Measurements from ENCODE around the gene CDH26. TPM values are rescaled to one million over a fixed set of nuclear protein-coding genes. Genes with fewer than 3 reads are reported as not detected.

The CDH26 gene
- total and polyA plus RNA-seq, 2 experiments from 2014 or later, result 2.0 TPM

DNA sequence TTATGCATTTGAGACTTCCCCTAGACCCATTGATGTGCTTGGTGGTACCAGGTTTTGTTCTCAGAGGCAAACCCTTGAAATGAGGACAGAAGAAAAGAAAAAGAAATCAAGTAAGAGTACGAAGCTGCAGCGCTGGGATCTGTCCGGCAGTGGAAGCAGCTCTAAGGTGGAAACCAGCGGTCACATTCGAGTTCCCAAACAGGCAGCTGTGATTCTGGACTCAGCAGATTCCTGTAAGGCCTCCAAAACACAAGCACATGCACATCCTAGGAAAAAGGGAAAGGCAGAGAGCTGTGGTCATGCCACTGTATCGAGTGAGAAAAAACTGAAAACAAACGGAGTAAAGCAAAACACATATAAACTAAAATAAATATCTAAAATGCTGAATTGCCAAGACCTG, 13.5 kb upstream of the CDH26 start:
- Histone ChIP-seq H3K79me2 (replicated peaks; ENCODE audit: insufficient read depth) (peaks cover 12% of the 10 kb centered on the region; the same call in 1 of the 2 replicates), H4K20me1 (replicated peaks; ENCODE audit: insufficient read depth) (no peaks in the 10 kb centered on the region), H3K27ac (ENCODE audit: low read depth) (no peak overlapping the region), H3K27me3 (ENCODE audit: insufficient read depth) (no peaks in the 10 kb centered on the region; the same call in 1 of the 2 replicates), H2AFZ (no peak overlapping the region), H3K4me1 (ENCODE audit: insufficient read depth) (peaks cover 14% of the 10 kb centered on the region), H3K9me2 (ENCODE audit: insufficient read depth) (no peaks in the 10 kb centered on the region), H3K36me3 (ENCODE audit: insufficient read depth) (peaks cover 16% of the 10 kb centered on the region; the same call in 1 of the 2 replicates), H3K4me2 (no peak overlapping the region), H3F3A (replicated peaks; ENCODE audit: low read depth) (no peaks in the 10 kb centered on the region), H3K4me3 (no peak overlapping the region)
- Mint-ChIP-seq H3K36me3 (ENCODE audit: low read depth) (peaks cover 20% of the 10 kb centered on the region), H3K9me3 (no peaks in the 10 kb centered on the region), H3K4me3 (no peak overlapping the region), H3K27me3 (ENCODE audit: insufficient read depth, low read depth, poor library complexity) (peaks cover 8% of the 10 kb centered on the region), H3K4me1 (peaks cover 23% of the 10 kb centered on the region), H3K27ac (peak overlapping the region; percentile 61)
- TF ChIP-seq, protein P1, sequence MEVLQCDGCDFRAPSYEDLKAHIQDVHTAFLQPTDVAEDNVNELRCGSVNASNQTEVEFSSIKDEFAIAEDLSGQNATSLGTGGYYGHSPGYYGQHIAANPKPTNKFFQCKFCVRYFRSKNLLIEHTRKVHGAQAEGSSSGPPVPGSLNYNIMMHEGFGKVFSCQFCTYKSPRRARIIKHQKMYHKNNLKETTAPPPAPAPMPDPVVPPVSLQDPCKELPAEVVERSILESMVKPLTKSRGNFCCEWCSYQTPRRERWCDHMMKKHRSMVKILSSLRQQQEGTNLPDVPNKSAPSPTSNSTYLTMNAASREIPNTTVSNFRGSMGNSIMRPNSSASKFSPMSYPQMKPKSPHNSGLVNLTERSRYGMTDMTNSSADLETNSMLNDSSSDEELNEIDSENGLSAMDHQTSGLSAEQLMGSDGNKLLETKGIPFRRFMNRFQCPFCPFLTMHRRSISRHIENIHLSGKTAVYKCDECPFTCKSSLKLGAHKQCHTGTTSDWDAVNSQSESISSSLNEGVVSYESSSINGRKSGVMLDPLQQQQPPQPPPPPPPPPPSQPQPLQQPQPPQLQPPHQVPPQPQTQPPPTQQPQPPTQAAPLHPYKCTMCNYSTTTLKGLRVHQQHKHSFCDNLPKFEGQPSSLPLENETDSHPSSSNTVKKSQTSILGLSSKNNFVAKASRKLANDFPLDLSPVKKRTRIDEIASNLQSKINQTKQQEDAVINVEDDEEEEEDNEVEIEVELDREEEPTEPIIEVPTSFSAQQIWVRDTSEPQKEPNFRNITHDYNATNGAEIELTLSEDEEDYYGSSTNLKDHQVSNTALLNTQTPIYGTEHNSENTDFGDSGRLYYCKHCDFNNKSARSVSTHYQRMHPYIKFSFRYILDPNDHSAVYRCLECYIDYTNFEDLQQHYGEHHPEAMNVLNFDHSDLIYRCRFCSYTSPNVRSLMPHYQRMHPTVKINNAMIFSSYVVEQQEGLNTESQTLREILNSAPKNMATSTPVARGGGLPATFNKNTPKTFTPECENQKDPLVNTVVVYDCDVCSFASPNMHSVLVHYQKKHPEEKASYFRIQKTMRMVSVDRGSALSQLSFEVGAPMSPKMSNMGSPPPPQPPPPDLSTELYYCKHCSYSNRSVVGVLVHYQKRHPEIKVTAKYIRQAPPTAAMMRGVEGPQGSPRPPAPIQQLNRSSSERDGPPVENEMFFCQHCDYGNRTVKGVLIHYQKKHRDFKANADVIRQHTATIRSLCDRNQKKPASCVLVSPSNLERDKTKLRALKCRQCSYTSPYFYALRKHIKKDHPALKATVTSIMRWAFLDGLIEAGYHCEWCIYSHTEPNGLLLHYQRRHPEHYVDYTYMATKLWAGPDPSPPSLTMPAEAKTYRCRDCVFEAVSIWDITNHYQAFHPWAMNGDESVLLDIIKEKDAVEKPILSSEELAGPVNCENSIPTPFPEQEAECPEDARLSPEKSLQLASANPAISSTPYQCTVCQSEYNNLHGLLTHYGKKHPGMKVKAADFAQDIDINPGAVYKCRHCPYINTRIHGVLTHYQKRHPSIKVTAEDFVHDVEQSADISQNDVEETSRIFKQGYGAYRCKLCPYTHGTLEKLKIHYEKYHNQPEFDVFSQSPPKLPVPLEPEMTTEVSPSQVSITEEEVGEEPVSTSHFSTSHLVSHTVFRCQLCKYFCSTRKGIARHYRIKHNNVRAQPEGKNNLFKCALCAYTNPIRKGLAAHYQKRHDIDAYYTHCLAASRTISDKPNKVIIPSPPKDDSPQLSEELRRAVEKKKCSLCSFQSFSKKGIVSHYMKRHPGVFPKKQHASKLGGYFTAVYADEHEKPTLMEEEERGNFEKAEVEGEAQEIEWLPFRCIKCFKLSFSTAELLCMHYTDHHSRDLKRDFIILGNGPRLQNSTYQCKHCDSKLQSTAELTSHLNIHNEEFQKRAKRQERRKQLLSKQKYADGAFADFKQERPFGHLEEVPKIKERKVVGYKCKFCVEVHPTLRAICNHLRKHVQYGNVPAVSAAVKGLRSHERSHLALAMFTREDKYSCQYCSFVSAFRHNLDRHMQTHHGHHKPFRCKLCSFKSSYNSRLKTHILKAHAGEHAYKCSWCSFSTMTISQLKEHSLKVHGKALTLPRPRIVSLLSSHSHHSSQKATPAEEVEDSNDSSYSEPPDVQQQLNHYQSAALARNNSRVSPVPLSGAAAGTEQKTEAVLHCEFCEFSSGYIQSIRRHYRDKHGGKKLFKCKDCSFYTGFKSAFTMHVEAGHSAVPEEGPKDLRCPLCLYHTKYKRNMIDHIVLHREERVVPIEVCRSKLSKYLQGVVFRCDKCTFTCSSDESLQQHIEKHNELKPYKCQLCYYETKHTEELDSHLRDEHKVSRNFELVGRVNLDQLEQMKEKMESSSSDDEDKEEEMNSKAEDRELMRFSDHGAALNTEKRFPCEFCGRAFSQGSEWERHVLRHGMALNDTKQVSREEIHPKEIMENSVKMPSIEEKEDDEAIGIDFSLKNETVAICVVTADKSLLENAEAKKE (CRISPR knock-in tag; IDR thresholded peaks at IDR 0.05), result no peak
- no peak for TF ChIP-seq ZNF114 (CRISPR knock-in tag; IDR thresholded peaks at IDR 0.05)
- no peak for TF ChIP-seq POLR2AphosphoS5 (IDR thresholded peaks at IDR 0.05; ENCODE audit: low read depth)
- TF ChIP-seq, protein P2, sequence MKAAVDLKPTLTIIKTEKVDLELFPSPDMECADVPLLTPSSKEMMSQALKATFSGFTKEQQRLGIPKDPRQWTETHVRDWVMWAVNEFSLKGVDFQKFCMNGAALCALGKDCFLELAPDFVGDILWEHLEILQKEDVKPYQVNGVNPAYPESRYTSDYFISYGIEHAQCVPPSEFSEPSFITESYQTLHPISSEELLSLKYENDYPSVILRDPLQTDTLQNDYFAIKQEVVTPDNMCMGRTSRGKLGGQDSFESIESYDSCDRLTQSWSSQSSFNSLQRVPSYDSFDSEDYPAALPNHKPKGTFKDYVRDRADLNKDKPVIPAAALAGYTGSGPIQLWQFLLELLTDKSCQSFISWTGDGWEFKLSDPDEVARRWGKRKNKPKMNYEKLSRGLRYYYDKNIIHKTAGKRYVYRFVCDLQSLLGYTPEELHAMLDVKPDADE (IDR thresholded peaks at IDR 0.05), result no peak
- TF ChIP-seq, protein P3, sequence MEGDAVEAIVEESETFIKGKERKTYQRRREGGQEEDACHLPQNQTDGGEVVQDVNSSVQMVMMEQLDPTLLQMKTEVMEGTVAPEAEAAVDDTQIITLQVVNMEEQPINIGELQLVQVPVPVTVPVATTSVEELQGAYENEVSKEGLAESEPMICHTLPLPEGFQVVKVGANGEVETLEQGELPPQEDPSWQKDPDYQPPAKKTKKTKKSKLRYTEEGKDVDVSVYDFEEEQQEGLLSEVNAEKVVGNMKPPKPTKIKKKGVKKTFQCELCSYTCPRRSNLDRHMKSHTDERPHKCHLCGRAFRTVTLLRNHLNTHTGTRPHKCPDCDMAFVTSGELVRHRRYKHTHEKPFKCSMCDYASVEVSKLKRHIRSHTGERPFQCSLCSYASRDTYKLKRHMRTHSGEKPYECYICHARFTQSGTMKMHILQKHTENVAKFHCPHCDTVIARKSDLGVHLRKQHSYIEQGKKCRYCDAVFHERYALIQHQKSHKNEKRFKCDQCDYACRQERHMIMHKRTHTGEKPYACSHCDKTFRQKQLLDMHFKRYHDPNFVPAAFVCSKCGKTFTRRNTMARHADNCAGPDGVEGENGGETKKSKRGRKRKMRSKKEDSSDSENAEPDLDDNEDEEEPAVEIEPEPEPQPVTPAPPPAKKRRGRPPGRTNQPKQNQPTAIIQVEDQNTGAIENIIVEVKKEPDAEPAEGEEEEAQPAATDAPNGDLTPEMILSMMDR (conservative IDR thresholded peaks at IDR 0.05; ENCODE audit: low read depth in 2 of 2), result no peak
- TF ChIP-seq JUNB (IDR thresholded peaks at IDR 0.05; ENCODE audit: unreplicated experiment), result no peak
- no peak for TF ChIP-seq STAT1 (IDR thresholded peaks at IDR 0.05; ENCODE audit: unreplicated experiment)
- TF ChIP-seq, protein P4, sequence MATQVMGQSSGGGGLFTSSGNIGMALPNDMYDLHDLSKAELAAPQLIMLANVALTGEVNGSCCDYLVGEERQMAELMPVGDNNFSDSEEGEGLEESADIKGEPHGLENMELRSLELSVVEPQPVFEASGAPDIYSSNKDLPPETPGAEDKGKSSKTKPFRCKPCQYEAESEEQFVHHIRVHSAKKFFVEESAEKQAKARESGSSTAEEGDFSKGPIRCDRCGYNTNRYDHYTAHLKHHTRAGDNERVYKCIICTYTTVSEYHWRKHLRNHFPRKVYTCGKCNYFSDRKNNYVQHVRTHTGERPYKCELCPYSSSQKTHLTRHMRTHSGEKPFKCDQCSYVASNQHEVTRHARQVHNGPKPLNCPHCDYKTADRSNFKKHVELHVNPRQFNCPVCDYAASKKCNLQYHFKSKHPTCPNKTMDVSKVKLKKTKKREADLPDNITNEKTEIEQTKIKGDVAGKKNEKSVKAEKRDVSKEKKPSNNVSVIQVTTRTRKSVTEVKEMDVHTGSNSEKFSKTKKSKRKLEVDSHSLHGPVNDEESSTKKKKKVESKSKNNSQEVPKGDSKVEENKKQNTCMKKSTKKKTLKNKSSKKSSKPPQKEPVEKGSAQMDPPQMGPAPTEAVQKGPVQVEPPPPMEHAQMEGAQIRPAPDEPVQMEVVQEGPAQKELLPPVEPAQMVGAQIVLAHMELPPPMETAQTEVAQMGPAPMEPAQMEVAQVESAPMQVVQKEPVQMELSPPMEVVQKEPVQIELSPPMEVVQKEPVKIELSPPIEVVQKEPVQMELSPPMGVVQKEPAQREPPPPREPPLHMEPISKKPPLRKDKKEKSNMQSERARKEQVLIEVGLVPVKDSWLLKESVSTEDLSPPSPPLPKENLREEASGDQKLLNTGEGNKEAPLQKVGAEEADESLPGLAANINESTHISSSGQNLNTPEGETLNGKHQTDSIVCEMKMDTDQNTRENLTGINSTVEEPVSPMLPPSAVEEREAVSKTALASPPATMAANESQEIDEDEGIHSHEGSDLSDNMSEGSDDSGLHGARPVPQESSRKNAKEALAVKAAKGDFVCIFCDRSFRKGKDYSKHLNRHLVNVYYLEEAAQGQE (IDR thresholded peaks at IDR 0.05; ENCODE audit: unreplicated experiment), result no peak
- no peak for TF ChIP-seq ZNF331 (CRISPR knock-in tag; IDR thresholded peaks at IDR 0.05; ENCODE audit: low read depth)
- TF ChIP-seq CREB1 (CRISPR knock-in tag; IDR thresholded peaks at IDR 0.05; ENCODE audit: low read depth), result no peak
- no peak for TF ChIP-seq EZH2phosphoT487 (IDR thresholded peaks at IDR 0.05; ENCODE audit: unreplicated experiment)
- ATAC-seq, result no peak
- no peak for DNase-seq (ENCODE audit: low spot score)
